PFSK-1 (cell line): Measurements from ENCODE around the gene RABGAP1L.

ENCODE experiments used
- POLR2AphosphoS5 ChIP-seq: IDR thresholded peaks from 2 replicates; pipeline ENCODE4 v1.6.1; 2012; ENCODE audit warnings: low read depth, mild to moderate bottlenecking, control low read depth, low read length, moderate library complexity
- SIN3A ChIP-seq: IDR thresholded peaks from 2 replicates; pipeline ENCODE4 v1.6.1; 2012; ENCODE audit warnings: mild to moderate bottlenecking, low read length, moderate library complexity, borderline replicate concordance; ENCODE audit not compliant: insufficient read depth
- TAF1 ChIP-seq: IDR thresholded peaks from 2 replicates; pipeline ENCODE4 v1.6.1; 2012; ENCODE audit warnings: low read length, control low read depth, borderline replicate concordance; ENCODE audit not compliant: insufficient read depth
- TF ChIP-seq, protein P1 (sequence below), 2 experiments: IDR thresholded peaks; 2 replicates each; pipeline versions ENCODE4 v1.6.1 to v1.8.0; 2011 to 2012; ENCODE audit warnings: low read depth in 2 of 2, low read length in 2 of 2, control low read depth in 1 of 2, inconsistent platforms in 1 of 2, mild to moderate bottlenecking in 1 of 2, moderate library complexity in 1 of 2; ENCODE audit not compliant: insufficient read depth in 1 of 2

DNA sequence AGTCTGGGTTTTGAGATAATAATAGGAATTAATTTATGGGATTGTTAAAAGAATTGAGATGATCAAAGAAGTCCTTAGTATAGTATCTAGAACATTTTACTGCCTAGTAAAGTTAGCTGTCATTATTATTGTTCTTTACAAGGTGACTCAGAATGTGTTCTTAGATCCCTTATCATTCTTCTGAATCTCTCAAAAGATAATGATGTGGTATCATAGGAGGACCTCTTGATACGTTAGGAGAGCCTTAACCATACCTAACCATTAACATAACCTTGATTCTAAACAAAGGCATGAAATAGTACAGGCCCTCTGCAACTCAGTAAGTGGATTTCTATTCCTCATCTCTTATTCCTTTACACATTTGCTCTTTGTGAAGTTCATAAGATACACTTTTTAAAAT is 593.8 kb downstream of the RABGAP1L start:
- TF ChIP-seq SIN3A (no peak), TAF1 (no peak), POLR2AphosphoS5 (no peak)
- TF ChIP-seq, protein P1, sequence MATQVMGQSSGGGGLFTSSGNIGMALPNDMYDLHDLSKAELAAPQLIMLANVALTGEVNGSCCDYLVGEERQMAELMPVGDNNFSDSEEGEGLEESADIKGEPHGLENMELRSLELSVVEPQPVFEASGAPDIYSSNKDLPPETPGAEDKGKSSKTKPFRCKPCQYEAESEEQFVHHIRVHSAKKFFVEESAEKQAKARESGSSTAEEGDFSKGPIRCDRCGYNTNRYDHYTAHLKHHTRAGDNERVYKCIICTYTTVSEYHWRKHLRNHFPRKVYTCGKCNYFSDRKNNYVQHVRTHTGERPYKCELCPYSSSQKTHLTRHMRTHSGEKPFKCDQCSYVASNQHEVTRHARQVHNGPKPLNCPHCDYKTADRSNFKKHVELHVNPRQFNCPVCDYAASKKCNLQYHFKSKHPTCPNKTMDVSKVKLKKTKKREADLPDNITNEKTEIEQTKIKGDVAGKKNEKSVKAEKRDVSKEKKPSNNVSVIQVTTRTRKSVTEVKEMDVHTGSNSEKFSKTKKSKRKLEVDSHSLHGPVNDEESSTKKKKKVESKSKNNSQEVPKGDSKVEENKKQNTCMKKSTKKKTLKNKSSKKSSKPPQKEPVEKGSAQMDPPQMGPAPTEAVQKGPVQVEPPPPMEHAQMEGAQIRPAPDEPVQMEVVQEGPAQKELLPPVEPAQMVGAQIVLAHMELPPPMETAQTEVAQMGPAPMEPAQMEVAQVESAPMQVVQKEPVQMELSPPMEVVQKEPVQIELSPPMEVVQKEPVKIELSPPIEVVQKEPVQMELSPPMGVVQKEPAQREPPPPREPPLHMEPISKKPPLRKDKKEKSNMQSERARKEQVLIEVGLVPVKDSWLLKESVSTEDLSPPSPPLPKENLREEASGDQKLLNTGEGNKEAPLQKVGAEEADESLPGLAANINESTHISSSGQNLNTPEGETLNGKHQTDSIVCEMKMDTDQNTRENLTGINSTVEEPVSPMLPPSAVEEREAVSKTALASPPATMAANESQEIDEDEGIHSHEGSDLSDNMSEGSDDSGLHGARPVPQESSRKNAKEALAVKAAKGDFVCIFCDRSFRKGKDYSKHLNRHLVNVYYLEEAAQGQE (IDR thresholded peaks at IDR 0.05; ENCODE audit: insufficient read depth in 1 of 2, low read depth in 2 of 2, low read length in 2 of 2), result no peak
